Osteoblast (primary cell): ENCODE results near the gene SHROOM3. TPM values are rescaled to one million over a fixed set of nuclear protein-coding genes. Genes with fewer than 3 reads are reported as not detected.

ENCODE experiments used
- DNase-seq: peaks from one replicate; pipeline ENCODE4 v3.0.0; 2011; ENCODE audit warnings: low spot score, mixed read lengths; ENCODE audit not compliant: insufficient read length; ENCODE audit errors: missing footprints
- H2AFZ ChIP-seq: 2 replicates; pipeline ENCODE4 v1.6.0; 2011; ENCODE audit warnings: mild to moderate bottlenecking, low read length
- H3K27ac ChIP-seq: 2 replicates; pipeline ENCODE4 v1.5.1; 2011; ENCODE audit warnings: mild to moderate bottlenecking, low read depth, low read length, moderate library complexity
- H3K27me3 ChIP-seq: 2 replicates; pipeline ENCODE4 v1.6.0; 2012; ENCODE audit warnings: mild to moderate bottlenecking, control low read depth, inconsistent platforms, low read length, moderate library complexity; ENCODE audit not compliant: insufficient read depth
- H3K36me3 ChIP-seq: 2 replicates; pipeline ENCODE4 v1.5.1; 2011; ENCODE audit warnings: mild to moderate bottlenecking, low read length, control low read depth, moderate library complexity; ENCODE audit not compliant: insufficient read depth
- H3K4me1 ChIP-seq: 2 replicates; pipeline ENCODE4 v1.5.1; 2011; ENCODE audit warnings: mild to moderate bottlenecking, low read length, control low read depth, moderate library complexity; ENCODE audit not compliant: insufficient read depth
- H3K4me2 ChIP-seq: 2 replicates; pipeline ENCODE4 v1.6.0; 2011; ENCODE audit warnings: mild to moderate bottlenecking, low read length; ENCODE audit not compliant: insufficient read depth
- H3K4me3 ChIP-seq: fragments of 200-600 bp; sonication (generic); 3 replicates; pipeline ENCODE4 v1.5.1; 2012; ENCODE audit warnings: mild to moderate bottlenecking, low read length, inconsistent platforms; ENCODE audit not compliant: insufficient read depth
- H3K79me2 ChIP-seq: 2 replicates; pipeline ENCODE4 v1.6.0; 2012; ENCODE audit warnings: mild to moderate bottlenecking, low read length, control low read depth, inconsistent platforms; ENCODE audit not compliant: insufficient read depth
- H3K9me3 ChIP-seq: 2 replicates; pipeline ENCODE4 v1.5.1; 2011; ENCODE audit warnings: low read depth, low read length, control low read depth
- H4K20me1 ChIP-seq: 2 replicates; pipeline ENCODE4 v1.6.0; 2012; ENCODE audit warnings: mild to moderate bottlenecking, low read length, control low read depth; ENCODE audit not compliant: insufficient read depth
- total RNA-seq: library from RNA; depleted of rRNA; stranded (reverse); fragments of >200 nt; gene quantifications from 2 replicates; pipeline ENCODE4 v1.2.3, GENCODE V29; 2012
- TF ChIP-seq, protein P1 (sequence below): IDR thresholded peaks from 2 replicates; pipeline ENCODE4 v1.5.1; 2011; ENCODE audit warnings: mild to moderate bottlenecking, low read depth, low read length, moderate library complexity; ENCODE audit errors: extremely low read depth

The SHROOM3 gene
- total RNA-seq, 1 donor: 9.8 TPM

GRCh38 chr4:76652389-76652788 is 217.4 kb downstream of the SHROOM3 start:
- H3K27ac ChIP-seq: no peak overlapping the region
- H2AFZ ChIP-seq: no peak overlapping the region
- no peaks in the 10 kb centered on the region for H3K27me3 ChIP-seq
- H3K4me2 ChIP-seq: no peak overlapping the region
- no peaks in the 10 kb centered on the region for H3K9me3 ChIP-seq
- H3K4me3 ChIP-seq: no peak overlapping the region
- TF ChIP-seq, protein P1, sequence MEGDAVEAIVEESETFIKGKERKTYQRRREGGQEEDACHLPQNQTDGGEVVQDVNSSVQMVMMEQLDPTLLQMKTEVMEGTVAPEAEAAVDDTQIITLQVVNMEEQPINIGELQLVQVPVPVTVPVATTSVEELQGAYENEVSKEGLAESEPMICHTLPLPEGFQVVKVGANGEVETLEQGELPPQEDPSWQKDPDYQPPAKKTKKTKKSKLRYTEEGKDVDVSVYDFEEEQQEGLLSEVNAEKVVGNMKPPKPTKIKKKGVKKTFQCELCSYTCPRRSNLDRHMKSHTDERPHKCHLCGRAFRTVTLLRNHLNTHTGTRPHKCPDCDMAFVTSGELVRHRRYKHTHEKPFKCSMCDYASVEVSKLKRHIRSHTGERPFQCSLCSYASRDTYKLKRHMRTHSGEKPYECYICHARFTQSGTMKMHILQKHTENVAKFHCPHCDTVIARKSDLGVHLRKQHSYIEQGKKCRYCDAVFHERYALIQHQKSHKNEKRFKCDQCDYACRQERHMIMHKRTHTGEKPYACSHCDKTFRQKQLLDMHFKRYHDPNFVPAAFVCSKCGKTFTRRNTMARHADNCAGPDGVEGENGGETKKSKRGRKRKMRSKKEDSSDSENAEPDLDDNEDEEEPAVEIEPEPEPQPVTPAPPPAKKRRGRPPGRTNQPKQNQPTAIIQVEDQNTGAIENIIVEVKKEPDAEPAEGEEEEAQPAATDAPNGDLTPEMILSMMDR: no peak
- no peaks in the 10 kb centered on the region for H3K36me3 ChIP-seq
- peaks cover 23% of the 10 kb centered on the region for H3K4me1 ChIP-seq
- no peak for DNase-seq
- H4K20me1 ChIP-seq: no peaks in the 10 kb centered on the region
- H3K79me2 ChIP-seq: no peaks in the 10 kb centered on the region

DNA sequence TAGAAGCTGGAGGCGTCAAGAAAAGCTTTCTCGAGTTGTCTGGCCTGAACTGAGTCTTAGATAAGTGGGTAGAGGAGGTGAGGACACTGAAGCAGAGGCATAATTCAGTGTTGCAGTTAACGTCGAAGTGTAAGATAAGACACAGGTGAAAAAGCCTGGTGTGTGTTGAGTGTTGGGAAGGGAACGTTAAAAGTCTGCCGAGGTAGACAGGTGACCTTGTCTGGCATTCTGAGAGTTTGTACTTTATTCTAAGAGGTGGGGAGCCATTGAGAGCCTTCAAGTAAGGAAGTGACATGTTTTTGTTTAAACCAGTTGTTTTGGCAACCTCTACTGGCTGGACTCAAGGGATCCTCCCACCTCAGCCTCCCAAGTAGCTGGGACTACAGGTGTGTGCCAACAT is 219.1 kb downstream of the SHROOM3 start:
- Histone ChIP-seq H3K36me3 (no peaks in the 10 kb centered on the region), H3K9me3 (no peaks in the 10 kb centered on the region), H4K20me1 (no peaks in the 10 kb centered on the region), H2AFZ (no peak overlapping the region), H3K27me3 (no peaks in the 10 kb centered on the region), H3K27ac (no peak overlapping the region), H3K4me1 (peaks cover 40% of the 10 kb centered on the region), H3K79me2 (no peaks in the 10 kb centered on the region), H3K4me3 (no peak overlapping the region), H3K4me2 (no peak overlapping the region)
- TF ChIP-seq, protein P1: no peak
- no peak for DNase-seq

GRCh38 chr4:76654791-76655190 is 219.8 kb downstream of the SHROOM3 start:
- H4K20me1 ChIP-seq: no peaks in the 10 kb centered on the region
- TF ChIP-seq, protein P1: no peak
- H3K4me3 ChIP-seq: no peak overlapping the region
- H3K27ac ChIP-seq: peak overlapping the region; percentile 38
- H2AFZ ChIP-seq: no peak overlapping the region
- H3K4me1 ChIP-seq: peaks cover 42% of the 10 kb centered on the region
- no peaks in the 10 kb centered on the region for H3K79me2 ChIP-seq
- no peaks in the 10 kb centered on the region for H3K27me3 ChIP-seq
- no peak overlapping the region for H3K4me2 ChIP-seq
- H3K36me3 ChIP-seq: no peaks in the 10 kb centered on the region
- no peaks in the 10 kb centered on the region for H3K9me3 ChIP-seq
- DNase-seq: peak; percentile 85

- peak overlapping the region; percentile 38 for H3K27ac ChIP-seq
- no peaks in the 10 kb centered on the region for H3K27me3 ChIP-seq
- H3K4me1 ChIP-seq: peaks cover 42% of the 10 kb centered on the region
- H3K36me3 ChIP-seq: no peaks in the 10 kb centered on the region
- DNase-seq: no peak
- no peak overlapping the region for H3K4me3 ChIP-seq
- TF ChIP-seq, protein P1: no peak
- no peak overlapping the region for H3K4me2 ChIP-seq
- no peaks in the 10 kb centered on the region for H3K79me2 ChIP-seq
- H4K20me1 ChIP-seq: no peaks in the 10 kb centered on the region
- H3K9me3 ChIP-seq: no peaks in the 10 kb centered on the region
- no peak overlapping the region for H2AFZ ChIP-seq
These were observed 220.8 kb downstream of the SHROOM3 start for GRCh38 chr4:76655566-76656479.
